Tibial nerve (tissue), 4 donors: ENCODE results near the gene CHTF8. TPM values are rescaled to one million over a fixed set of nuclear protein-coding genes. Genes with fewer than 3 reads are reported as not detected.

ENCODE experiments used
- DNase-seq, 2 donors: peaks; one replicate each; pipeline ENCODE4 v3.0.0-alpha.2; 2019; ENCODE audit warnings: low spot score in 2 of 2
- H3K27ac ChIP-seq, 4 donors: fragments of 200-600 bp; sonication (generic) in 3 of 4; one replicate each; pipeline ENCODE4 v1.5.1; 2017 to 2019; ENCODE audit warnings: mild to moderate bottlenecking in 1 of 4
- H3K27me3 ChIP-seq, 2 donors: fragments of 200-600 bp; sonication (generic) in 1 of 2; one replicate each; pipeline versions ENCODE4 v1.5.1 to v1.6.0; 2017 to 2019
- H3K36me3 ChIP-seq, 3 donors: fragments of 200-600 bp; sonication (generic); one replicate each; pipeline ENCODE4 v1.5.1; 2018 to 2019
- H3K4me1 ChIP-seq, 4 donors: fragments of 200-600 bp; sonication (generic) in 3 of 4; one replicate each; pipeline ENCODE4 v1.5.1; 2017 to 2019
- H3K4me3 ChIP-seq, 4 donors: fragments of 200-600 bp; sonication (generic) in 3 of 4; one replicate each; pipeline ENCODE4 v1.5.1; 2017 to 2019; ENCODE audit warnings: mild to moderate bottlenecking in 1 of 4, moderate library complexity in 1 of 4
- H3K9me3 ChIP-seq, 4 donors: fragments of 200-600 bp; sonication (generic) in 3 of 4; one replicate each; pipeline ENCODE4 v1.5.1; 2017 to 2019
- CTCF ChIP-seq, 5 experiments: fragments of 200-600 bp in 3 of 5; fragments of 450-650 bp in 2 of 5; sonication (generic) in 3 of 5; IDR thresholded peaks; one replicate each; pipeline ENCODE4 v1.5.1; 2016 to 2019; ENCODE audit warnings: antibody characterized with exemption in 5 of 5, mild to moderate bottlenecking in 3 of 5, moderate library complexity in 2 of 5
- EP300 ChIP-seq, 2 donors: sonication (generic); formaldehyde crosslinking; IDR thresholded peaks; one replicate each; pipeline ENCODE4 v1.6.1; 2017; ENCODE audit warnings: antibody characterized with exemption in 2 of 2, mild to moderate bottlenecking in 1 of 2
- POLR2A ChIP-seq, 2 donors: fragments of 450-650 bp; IDR thresholded peaks; one replicate each; pipeline ENCODE4 v1.6.1; 2017; ENCODE audit warnings: antibody characterized with exemption in 2 of 2, mild to moderate bottlenecking in 2 of 2, moderate library complexity in 2 of 2
- WGBS, 2 donors: methylation state at CpG; one replicate each; pipeline ENCODE4 v1.1.5; 2018; 5-methylcytosine and 5-hydroxymethylcytosine counted together
- total RNA-seq, 4 donors: library from RNA; depleted of rRNA; stranded (reverse); fragments of >200 nt; gene quantifications; one replicate each; pipeline ENCODE4 v1.1.0, GENCODE V29; 2016

Gene CHTF8
- total RNA-seq, 4 donors from 2014 or later, result 58.8 to 99.0 (median 76.5) TPM

- H3K4me3 ChIP-seq, result no peak overlapping the region
- no peaks in the 10 kb centered on the region for H3K27me3 ChIP-seq
- TF ChIP-seq EP300 (IDR thresholded peaks at IDR 0.05) (no peak), POLR2A (IDR thresholded peaks at IDR 0.05) (no peak), CTCF (IDR thresholded peaks at IDR 0.05) (no peak)
- H3K36me3 ChIP-seq, result peaks cover 0 to 97% (median 14%) of the 10 kb centered on the region in 3 donors
- H3K27ac ChIP-seq, result no peak overlapping the region
- WGBS, 2 donors, result 95 to 97% methylated on average over 5 of the region's 5 CpGs
- peaks cover 0 to 17% (median 3%) of the 10 kb centered on the region in 4 donors for H3K4me1 ChIP-seq
- no peak for DNase-seq
- H3K9me3 ChIP-seq, result no peaks in the 10 kb centered on the region
Measured at GRCh38 chr16:69115361-69115760, 17.0 kb downstream of the CHTF8 start.

- no peak for DNase-seq
- peaks cover 0 to 97% (median 12%) of the 10 kb centered on the region in 3 donors for H3K36me3 ChIP-seq
- H3K4me3 ChIP-seq, result no peak overlapping the region
- no peak overlapping the region for H3K27ac ChIP-seq
- no peaks in the 10 kb centered on the region for H3K9me3 ChIP-seq
- peaks cover 0 to 17% (median 3%) of the 10 kb centered on the region in 4 donors for H3K4me1 ChIP-seq
- no peak for TF ChIP-seq CTCF (IDR thresholded peaks at IDR 0.05)
- TF ChIP-seq EP300 (IDR thresholded peaks at IDR 0.05), result no peak
- WGBS, 2 donors, result 93 to 96% methylated on average over 6 of the region's 6 CpGs
- no peaks in the 10 kb centered on the region for H3K27me3 ChIP-seq
Measured at GRCh38 chr16:69114976-69115355, 17.4 kb downstream of the CHTF8 start.

GRCh38 chr16:69114346-69114975 is 17.9 kb downstream of the CHTF8 start:
- Histone ChIP-seq H3K27me3 (no peaks in the 10 kb centered on the region), H3K4me1 (peaks cover 0 to 15% (median 3%) of the 10 kb centered on the region in 4 donors), H3K36me3 (peaks cover 0 to 97% (median 9%) of the 10 kb centered on the region in 3 donors), H3K27ac (no peak overlapping the region), H3K9me3 (no peaks in the 10 kb centered on the region), H3K4me3 (no peak overlapping the region)
- 90 to 93% methylated on average over 25 of the region's 25 CpGs for WGBS, 2 donors
- TF ChIP-seq CTCF (IDR thresholded peaks at IDR 0.05), result no peak
- TF ChIP-seq EP300 (IDR thresholded peaks at IDR 0.05), result no peak
- no peak for TF ChIP-seq POLR2A (IDR thresholded peaks at IDR 0.05)
- no peak for DNase-seq

GRCh38 chr16:69113216-69113615 is 19.2 kb downstream of the CHTF8 start:
- Histone ChIP-seq H3K9me3 (no peaks in the 10 kb centered on the region), H3K36me3 (peaks cover 0 to 90% (median 6%) of the 10 kb centered on the region in 3 donors), H3K27ac (no peak overlapping the region), H3K27me3 (no peaks in the 10 kb centered on the region), H3K4me3 (no peak overlapping the region), H3K4me1 (peaks cover 0 to 9% (median 3%) of the 10 kb centered on the region in 4 donors)
- no peak for DNase-seq
- WGBS, 2 donors, result 83 to 92% methylated on average over 7 of the region's 7 CpGs
- TF ChIP-seq POLR2A (IDR thresholded peaks at IDR 0.05) (no peak), EP300 (IDR thresholded peaks at IDR 0.05) (no peak), CTCF (IDR thresholded peaks at IDR 0.05) (no peak)

- 47 to 50% methylated on average over 6 of the region's 6 CpGs for WGBS, 2 donors
- Histone ChIP-seq H3K27ac (no peak overlapping the region), H3K27me3 (peaks cover 0 to 7% of the 10 kb centered on the region in 2 donors), H3K36me3 (peaks cover 0 to 83% (median 6%) of the 10 kb centered on the region in 3 donors), H3K4me3 (no peak overlapping the region), H3K4me1 (peaks cover 0 to 16% (median 8%) of the 10 kb centered on the region in 4 donors), H3K9me3 (no peaks in the 10 kb centered on the region)
- DNase-seq, result peak in 1 of 2 donors; percentile 32
- TF ChIP-seq CTCF (IDR thresholded peaks at IDR 0.05) (peak; percentile 36 to 43 (median 40)), POLR2A (IDR thresholded peaks at IDR 0.05) (no peak), EP300 (IDR thresholded peaks at IDR 0.05) (no peak)
Measured at GRCh38 chr16:69112285-69113129, 19.9 kb downstream of the CHTF8 start.
